PC-9 (cell line): ENCODE data around the gene MPP2. TPM values are rescaled to one million over a fixed set of nuclear protein-coding genes. Genes with fewer than 3 reads are reported as not detected.

Experiments
- BruUV-seq: library from RNA; stranded (reverse); fragments of 400-500 nt; replicated peaks from 2 replicates; lab custom pipeline; 2021; lab: Mats Ljungman, UMichigan
- CTCF ChIA-PET: fragments of 300-600 bp; sonication (Branson Sonifier 250); formaldehyde crosslinking; loops from one replicate; lab custom pipeline; 2022; ENCODE audit warnings: antibody characterized with exemption; lab: Charles Lee
- POLR2A ChIA-PET: fragments of 300-600 bp; sonication (Branson Sonifier 250); formaldehyde crosslinking; loops from one replicate; lab custom pipeline; 2022; ENCODE audit warnings: antibody characterized with exemption; ENCODE audit not compliant: unreplicated experiment; lab: Charles Lee
- DNase-seq, 2 experiments: peaks; one replicate each; pipeline versions ENCODE4 v3.0.0 to v3.0.0-alpha.2; 2015 to 2022; ENCODE audit warnings: mixed read lengths in 1 of 2
- H2AFZ ChIP-seq: fragments of 200-600 bp; sonication (generic); 2 replicates; pipeline ENCODE4 v1.8.1; 2017; ENCODE audit warnings: antibody characterized with exemption
- H3F3A ChIP-seq: fragments of 200-600 bp; sonication (generic); 2 replicates; pipeline ENCODE4 v1.8.1; 2017; ENCODE audit warnings: antibody characterized with exemption, mild to moderate bottlenecking, low read depth; ENCODE audit not compliant: insufficient read depth
- H3K27ac ChIP-seq: fragments of 200-600 bp; sonication (generic); 2 replicates; pipeline ENCODE4 v1.6.1; 2016; ENCODE audit warnings: mixed run types
- H3K27me3 ChIP-seq: fragments of 200-600 bp; sonication (generic); 2 replicates; pipeline ENCODE4 v1.6.1; 2016; ENCODE audit warnings: low read depth, mixed run types; ENCODE audit not compliant: insufficient read depth
- H3K36me3 ChIP-seq: fragments of 200-600 bp; sonication (generic); 2 replicates; pipeline ENCODE4 v1.6.1; 2016; ENCODE audit warnings: low read depth, mixed run types
- H3K4me1 ChIP-seq: fragments of 200-600 bp; sonication (generic); replicated peaks from 2 replicates; pipeline ENCODE4 v1.6.1; 2016; ENCODE audit warnings: mixed run types; ENCODE audit not compliant: insufficient read depth
- H3K4me2 ChIP-seq: fragments of 200-600 bp; sonication (generic); 2 replicates; pipeline ENCODE4 v1.6.1; 2017; ENCODE audit warnings: mixed run types
- H3K4me3 ChIP-seq: fragments of 200-600 bp; sonication (generic); 2 replicates; pipeline ENCODE4 v1.6.1; 2016; ENCODE audit warnings: mixed run types
- H3K79me2 ChIP-seq: fragments of 200-600 bp; sonication (generic); 2 replicates; pipeline ENCODE4 v1.6.1; 2017; ENCODE audit warnings: low read depth, mixed run types
- H3K9me2 ChIP-seq: fragments of 200-600 bp; sonication (generic); 2 replicates; pipeline ENCODE4 v1.8.1; 2017; ENCODE audit warnings: mild to moderate bottlenecking; ENCODE audit not compliant: insufficient read depth
- H3K9me3 ChIP-seq: fragments of 200-600 bp; sonication (generic); 2 replicates; pipeline ENCODE4 v1.8.1; 2016; ENCODE audit warnings: low read depth; ENCODE audit not compliant: insufficient read depth
- H4K20me1 ChIP-seq: fragments of 200-600 bp; sonication (generic); 2 replicates; pipeline ENCODE4 v1.8.1; 2017; ENCODE audit not compliant: insufficient read depth
- CTCF ChIP-seq: fragments of 200-600 bp; sonication (generic); conservative IDR thresholded peaks from 2 replicates; pipeline ENCODE4 v1.6.1; 2017; ENCODE audit warnings: mixed run types, antibody characterized with exemption, mild to moderate bottlenecking, moderate library complexity
- EZH2 ChIP-seq: fragments of 200-600 bp; sonication (generic); IDR thresholded peaks from 2 replicates; pipeline ENCODE4 v1.8.0; 2017; ENCODE audit warnings: antibody characterized with exemption, low read depth
- intact Hi-C: fragments of 100-400 bp; cut with micrococcal nuclease; formaldehyde crosslinking; loops from one replicate; pipeline ENCODE4 v1.10.0; 2022; ENCODE audit not compliant: unreplicated experiment
- total RNA-seq: library from RNA; stranded (reverse); gene quantifications from 2 replicates; pipeline ENCODE4 v1.2.3, GENCODE V29; 2021

The MPP2 gene
- total RNA-seq, 1 experiment from 2014 or later, result 5.6 TPM

- H3K27me3 ChIP-seq, result peaks cover 18% of the 10 kb centered on the region
- H3K79me2 ChIP-seq, result no peaks in the 10 kb centered on the region
- H3K27ac ChIP-seq, result no peak overlapping the region
- POLR2A ChIA-PET, result no interaction called here
- no peaks in the 10 kb centered on the region for H3K36me3 ChIP-seq
- DNase-seq, result no peak
- H4K20me1 ChIP-seq, result no peaks in the 10 kb centered on the region
- peak overlapping the region; percentile 87 for H3K4me2 ChIP-seq
- intact Hi-C loops, result no loop called here
- peaks cover 6% of the 10 kb centered on the region; the same call in 1 of the 2 replicates for H3K4me1 ChIP-seq
- no TSS peak for BruUV-seq
- no peaks in the 10 kb centered on the region for H3K9me3 ChIP-seq
- TF ChIP-seq EZH2 (no peak), CTCF (no peak)
- H2AFZ ChIP-seq, result peak overlapping the region; percentile 79; the same call in 1 of the 2 replicates
- no peaks in the 10 kb centered on the region for H3F3A ChIP-seq
- CTCF ChIA-PET, result no interaction called here
- H3K4me3 ChIP-seq, result peak overlapping the region; percentile 64
- H3K9me2 ChIP-seq, result no peaks in the 10 kb centered on the region
These were observed 6.2 kb downstream of the MPP2 start for GRCh38 chr17:43900858-43901754.

- peak overlapping the region; percentile 87 for H3K4me2 ChIP-seq
- H3K4me1 ChIP-seq, result peaks cover 6% of the 10 kb centered on the region; the same call in 1 of the 2 replicates
- H3K36me3 ChIP-seq, result no peaks in the 10 kb centered on the region
- H3K27me3 ChIP-seq, result peaks cover 14% of the 10 kb centered on the region; the same call in 1 of the 2 replicates
- no peaks in the 10 kb centered on the region for H4K20me1 ChIP-seq
- intact Hi-C loops, result no loop called here
- ChIA-PET POLR2A (no interaction called here), CTCF (no interaction called here)
- no peak overlapping the region for H3K27ac ChIP-seq
- no peaks in the 10 kb centered on the region for H3K79me2 ChIP-seq
- H3F3A ChIP-seq, result no peaks in the 10 kb centered on the region
- peak overlapping the region; percentile 64 for H3K4me3 ChIP-seq
- DNase-seq, result peak; percentile 60 to 82
- H3K9me2 ChIP-seq, result no peaks in the 10 kb centered on the region
- TF ChIP-seq CTCF, result no peak
- no peak for TF ChIP-seq EZH2
- H3K9me3 ChIP-seq, result no peaks in the 10 kb centered on the region
- no TSS peak for BruUV-seq
- H2AFZ ChIP-seq, result peak overlapping the region; percentile 79
These were observed 7.0 kb downstream of the MPP2 start for GRCh38 chr17:43900183-43900857.

- DNase-seq, result no peak
These were observed 8.9 kb downstream of the MPP2 start for GRCh38 chr17:43898446-43898845.

More at GRCh38 chr17:43898446-43898845, 8.9 kb downstream of the MPP2 start:
- POLR2A ChIA-PET, result interaction anchor here (0.6 kb wide), 1 partner anchor 26 kb away, joined by 5 read pairs; no protein-coding TSS in a partner anchor
- CTCF ChIA-PET, result interaction anchor here (0.6 kb wide), 3 partner anchors 21 to 979 kb away, joined by 3 to 8 read pairs (median 8); no protein-coding TSS in a partner anchor
- TF ChIP-seq EZH2 (no peak), CTCF (no peak)
- Histone ChIP-seq H3K4me1 (peaks cover 6% of the 10 kb centered on the region; the same call in 1 of the 2 replicates), H3K4me3 (no peak overlapping the region), H3K27ac (no peak overlapping the region), H4K20me1 (no peaks in the 10 kb centered on the region), H3K4me2 (no peak overlapping the region), H3K9me3 (no peaks in the 10 kb centered on the region), H2AFZ (no peak overlapping the region), H3K79me2 (no peaks in the 10 kb centered on the region), H3F3A (no peaks in the 10 kb centered on the region), H3K36me3 (no peaks in the 10 kb centered on the region), H3K27me3 (peaks cover 14% of the 10 kb centered on the region; the same call in 1 of the 2 replicates), H3K9me2 (no peaks in the 10 kb centered on the region)
- BruUV-seq, result no TSS peak
- intact Hi-C loops, result no loop called here
